NK-92 (cell line): ENCODE measurements around the gene ADAMTS16.
"Not testable (repeated sequence)": the region's sequence is repeated elsewhere in the genome, so short reads cannot be mapped to it uniquely, and the experiment has no call there.

ENCODE experiments used
- DNase-seq: peaks from one replicate; lab custom pipeline; 2025; ENCODE audit not compliant: unreplicated experiment; lab: John Stamatoyannopoulos, UW

Gene ADAMTS16

GRCh38 chr5:5139777-5140478, at the start of gene ADAMTS16:
Gene ADAMTS16, plus strand, starts transcription at chr5:5140330. Its CDS starts 138 bp downstream, at chr5:5140468.
- no peak for DNase-seq

GRCh38 chr5:5092149-5092548, 48.0 kb upstream of the ADAMTS16 start:
- no peak for DNase-seq

- no peak for DNase-seq
Observed at GRCh38 chr5:5100635-5101034, 39.5 kb upstream of the ADAMTS16 start.

GRCh38 chr5:5101676-5102075, 38.5 kb upstream of the ADAMTS16 start:
- DNase-seq: no peak

- no peak for DNase-seq
Observed at GRCh38 chr5:5103245-5103644, 36.9 kb upstream of the ADAMTS16 start.

- no peak for DNase-seq
Observed at GRCh38 chr5:5104550-5104949, 35.6 kb upstream of the ADAMTS16 start.

- no peak for DNase-seq
Observed at GRCh38 chr5:5105531-5105930, 34.6 kb upstream of the ADAMTS16 start.

GRCh38 chr5:5116956-5117355, 23.2 kb upstream of the ADAMTS16 start:
- DNase-seq: no peak

- DNase-seq: no peak
Observed at GRCh38 chr5:5122776-5123175, 17.4 kb upstream of the ADAMTS16 start.

- DNase-seq: no peak
Observed at GRCh38 chr5:5124231-5124630, 15.9 kb upstream of the ADAMTS16 start.

GRCh38 chr5:5126444-5126843, 13.7 kb upstream of the ADAMTS16 start:
- DNase-seq: no peak

GRCh38 chr5:5128766-5129165, 11.4 kb upstream of the ADAMTS16 start:
- DNase-seq: no peak

- no peak for DNase-seq
Observed at GRCh38 chr5:5132234-5132633, 7.9 kb upstream of the ADAMTS16 start.

- no peak for DNase-seq
Observed at GRCh38 chr5:5132693-5133295, 7.3 kb upstream of the ADAMTS16 start.

- DNase-seq: no peak
Observed at GRCh38 chr5:5134107-5134506, 6.0 kb upstream of the ADAMTS16 start.

GRCh38 chr5:5135957-5136676, 4.0 kb upstream of the ADAMTS16 start:
- DNase-seq: no peak

GRCh38 chr5:5137851-5138250, 2.3 kb upstream of the ADAMTS16 start:
- DNase-seq: not testable (repeated sequence)

GRCh38 chr5:5139336-5139776, 774 bp upstream of the ADAMTS16 start:
- DNase-seq: no peak

- no peak for DNase-seq
Observed at GRCh38 chr5:5140479-5141338, 579 bp downstream of the ADAMTS16 start.

- no peak for DNase-seq
Observed at GRCh38 chr5:5141339-5141599, 1.1 kb downstream of the ADAMTS16 start.
